HL-60/S4 treated with retinoic acid at 250 ng/mL for 4 days and 3 days (cell line): ENCODE results near the gene CHRDL2.
"Not testable (repeated sequence)": the region's sequence is repeated elsewhere in the genome, so short reads cannot be mapped to it uniquely, and the experiment has no call there.

Experiments
- in situ Hi-C: fragments of 300-500 bp; cut with MboI; formaldehyde crosslinking; loops from 2 replicates; pipeline ENCODE4 v1.7.0; 2022; ENCODE audit warnings: low sequenced_read_pairs

Gene CHRDL2, protein sequence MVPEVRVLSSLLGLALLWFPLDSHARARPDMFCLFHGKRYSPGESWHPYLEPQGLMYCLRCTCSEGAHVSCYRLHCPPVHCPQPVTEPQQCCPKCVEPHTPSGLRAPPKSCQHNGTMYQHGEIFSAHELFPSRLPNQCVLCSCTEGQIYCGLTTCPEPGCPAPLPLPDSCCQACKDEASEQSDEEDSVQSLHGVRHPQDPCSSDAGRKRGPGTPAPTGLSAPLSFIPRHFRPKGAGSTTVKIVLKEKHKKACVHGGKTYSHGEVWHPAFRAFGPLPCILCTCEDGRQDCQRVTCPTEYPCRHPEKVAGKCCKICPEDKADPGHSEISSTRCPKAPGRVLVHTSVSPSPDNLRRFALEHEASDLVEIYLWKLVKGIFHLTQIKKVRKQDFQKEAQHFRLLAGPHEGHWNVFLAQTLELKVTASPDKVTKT

DNA sequence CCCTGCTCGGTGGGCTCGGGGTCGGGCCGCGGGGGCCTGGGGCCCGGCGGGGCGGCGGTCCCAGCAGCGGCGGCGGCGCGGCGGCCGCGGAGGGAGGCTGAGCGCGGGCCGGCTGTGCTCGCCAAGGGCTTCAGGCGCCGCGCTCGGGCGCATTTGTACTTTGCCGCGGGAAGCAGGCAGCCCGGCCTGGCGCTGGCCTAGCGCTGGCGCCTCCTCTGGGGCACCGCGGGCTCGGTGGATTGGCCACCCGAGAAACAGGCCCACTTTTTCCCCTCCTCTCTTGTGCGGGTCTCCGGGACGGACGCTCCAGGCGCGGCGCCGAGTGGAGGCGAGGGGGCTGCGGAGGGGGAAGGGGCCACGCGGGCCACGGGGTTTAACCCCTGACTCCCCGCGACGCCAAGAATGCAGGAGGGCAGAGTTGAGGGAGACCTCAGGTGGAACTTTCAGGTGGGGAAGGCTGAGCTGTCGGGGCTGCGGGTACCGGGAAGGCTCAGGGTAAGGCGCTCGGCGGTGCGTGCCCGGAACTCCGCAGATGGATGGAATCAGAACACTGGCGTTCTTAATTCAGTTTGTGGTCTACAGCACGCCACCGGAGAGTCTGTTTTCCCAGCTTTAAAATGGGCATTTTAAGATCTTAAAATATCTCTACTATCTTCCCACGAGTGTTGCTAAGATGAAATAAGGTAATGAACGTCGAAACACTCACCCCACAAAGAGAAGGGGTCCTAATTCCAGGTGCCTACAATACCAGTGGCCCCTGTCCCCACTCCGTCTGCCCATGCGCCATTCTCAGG, at the start of gene CHRDL2:
TSS of gene CHRDL2 (minus strand) at position 126 of the 794 bp plus-strand sequence. CDS start 538 bp downstream, outside the sequence.
- in situ Hi-C loops = no loop called here

DNA sequence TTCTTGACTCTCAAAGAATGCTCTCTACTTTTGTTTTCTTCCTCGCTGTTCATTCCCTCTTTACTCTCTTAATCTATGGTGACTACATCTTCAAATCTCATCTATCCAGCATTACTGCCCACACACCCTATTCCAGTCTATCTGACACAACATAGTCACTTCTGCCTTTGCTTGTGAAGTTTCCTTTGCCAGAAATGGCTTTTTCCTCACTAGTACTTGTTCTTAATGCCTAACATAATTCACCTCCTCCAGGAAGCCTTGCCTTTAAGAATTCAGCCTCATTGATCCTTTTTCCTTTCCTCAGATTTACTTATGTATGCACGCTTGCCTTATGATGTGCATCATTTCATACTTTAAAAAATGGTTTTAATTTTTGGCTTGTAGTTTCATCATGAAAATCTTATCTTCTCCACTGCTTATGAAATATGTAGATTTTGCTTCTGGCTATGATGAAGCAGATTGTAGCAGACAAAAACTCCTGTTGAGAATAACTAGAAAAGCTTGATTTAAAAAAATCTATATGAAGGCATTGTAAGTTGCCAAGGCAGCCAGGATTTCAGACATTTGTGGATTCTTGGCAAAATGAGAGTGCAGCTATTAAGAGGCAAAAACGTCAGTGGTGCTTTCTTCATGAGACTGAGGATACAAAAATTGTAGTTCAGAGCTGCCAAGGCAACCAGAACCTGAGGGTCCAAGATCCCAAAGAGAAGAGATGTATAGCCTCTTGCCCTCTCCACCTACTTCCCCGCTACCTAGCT, 49.2 kb upstream of the CHRDL2 start:
- in situ Hi-C loops = no loop called here

DNA sequence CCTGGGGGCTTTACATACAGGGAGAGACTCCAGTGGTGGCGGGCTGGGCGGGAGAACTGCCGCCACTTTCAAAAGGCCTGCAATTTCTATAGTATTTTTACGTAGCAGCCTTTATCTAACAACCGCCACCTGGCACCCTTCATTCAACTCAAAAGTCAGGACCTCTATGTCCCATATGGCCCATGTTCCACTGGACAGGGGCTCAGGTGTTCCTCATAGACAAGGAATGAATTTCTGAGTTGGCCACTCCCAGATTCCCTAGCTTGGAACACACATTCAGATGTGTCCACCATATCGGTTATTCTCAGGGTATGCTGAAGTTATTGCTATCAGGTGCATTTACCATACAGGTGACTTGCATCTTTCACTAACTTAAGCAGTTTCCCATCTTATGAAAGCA, 47.4 kb upstream of the CHRDL2 start:
- in situ Hi-C loops = no loop called here

DNA sequence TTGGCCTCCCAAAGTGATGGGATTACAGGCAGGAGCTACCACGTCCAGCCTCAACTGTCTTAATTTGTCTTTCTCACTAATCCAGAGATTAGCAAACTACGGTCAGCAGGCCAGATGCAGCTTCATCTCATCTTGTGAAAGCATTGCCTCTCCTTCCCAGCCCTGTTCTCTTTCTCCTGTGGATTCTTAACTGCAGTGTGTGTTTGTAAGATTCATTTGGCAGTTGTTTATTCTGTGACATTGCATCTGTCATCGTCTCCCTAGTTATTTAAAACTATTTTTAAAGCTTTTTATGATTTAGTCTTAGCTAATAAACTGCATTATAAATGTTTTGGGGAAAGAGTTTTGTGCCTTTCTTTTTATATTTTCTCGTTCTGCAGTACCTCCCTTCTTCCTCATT, 46.7 kb upstream of the CHRDL2 start:
- in situ Hi-C loops = no loop called here

DNA sequence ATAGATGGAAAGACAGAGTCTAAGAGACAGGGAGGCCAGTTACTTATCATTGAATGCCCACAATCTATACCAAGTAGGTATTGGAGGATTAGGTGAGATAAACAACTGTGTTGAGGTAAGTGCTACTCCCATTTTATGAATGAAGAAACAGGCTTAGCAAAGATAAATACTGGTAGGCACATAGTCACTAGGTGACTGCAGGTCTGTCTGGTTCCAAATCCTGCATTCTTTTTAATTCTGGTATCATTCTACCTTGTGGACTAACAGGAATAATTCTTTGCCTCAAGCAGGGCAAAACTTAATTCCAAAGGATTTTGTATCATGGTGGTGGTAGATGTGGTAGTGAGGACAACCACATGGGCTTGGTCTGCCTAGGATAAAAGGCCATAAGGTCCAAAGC, 45.8 kb upstream of the CHRDL2 start:
- in situ Hi-C loops = no loop called here

DNA sequence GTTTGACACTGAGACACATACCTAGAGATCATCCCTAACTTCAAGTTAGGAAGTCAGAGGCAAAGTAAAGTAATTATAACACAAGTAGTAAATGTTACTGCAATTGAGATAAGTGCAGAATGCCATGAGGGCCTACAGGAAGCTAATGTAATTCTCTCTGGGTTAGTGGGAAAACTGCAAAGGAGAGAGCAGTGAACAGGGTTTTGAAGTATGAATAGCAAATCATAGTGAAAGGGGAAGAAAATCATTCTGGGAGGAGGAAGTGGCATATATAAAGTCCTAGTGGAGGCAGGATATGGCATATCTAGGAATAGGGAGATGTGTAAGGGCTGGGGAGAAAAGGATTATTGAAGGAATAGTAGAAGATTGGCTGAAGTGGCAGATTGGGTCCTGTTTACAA, 45.3 kb upstream of the CHRDL2 start:
- in situ Hi-C loops = no loop called here

DNA sequence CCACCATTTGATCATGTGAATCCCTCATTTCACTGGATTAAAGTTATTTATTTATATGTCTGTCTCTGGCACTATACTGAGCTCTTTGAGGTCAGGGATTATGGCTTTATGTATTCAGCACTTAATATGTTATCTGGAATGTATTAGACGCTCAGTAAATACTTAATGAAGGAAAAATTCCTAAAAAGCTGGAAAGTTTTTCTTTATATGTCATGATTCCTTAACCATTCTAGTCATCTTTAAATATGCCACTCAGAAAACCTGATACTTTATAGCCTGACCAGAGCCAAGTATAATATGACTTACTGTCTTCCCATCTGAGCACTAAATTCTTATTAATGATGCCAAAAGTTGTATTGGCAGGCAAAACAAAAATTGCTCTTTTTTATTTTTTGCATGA, 44.5 kb upstream of the CHRDL2 start:
- in situ Hi-C loops = no loop called here

DNA sequence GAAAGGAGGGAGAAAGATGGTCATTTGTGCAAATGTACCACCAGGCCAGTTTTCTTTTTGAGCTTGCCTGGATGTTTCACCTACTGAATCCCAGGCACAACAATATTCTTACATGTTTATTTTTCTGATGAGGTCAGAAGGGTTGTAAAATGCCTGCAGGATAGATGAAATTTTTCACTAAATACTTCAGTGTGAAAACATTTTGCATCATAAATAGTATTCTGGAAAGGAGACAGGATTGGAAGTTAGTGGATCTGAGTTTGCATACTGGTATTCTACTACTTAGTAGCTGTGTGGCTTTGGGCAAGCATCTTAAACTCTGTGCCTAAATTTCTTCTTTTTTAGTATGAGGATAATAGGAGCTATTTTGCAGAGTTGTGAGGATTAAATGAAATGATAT, 42.2 kb upstream of the CHRDL2 start:
- in situ Hi-C loops = no loop called here

DNA sequence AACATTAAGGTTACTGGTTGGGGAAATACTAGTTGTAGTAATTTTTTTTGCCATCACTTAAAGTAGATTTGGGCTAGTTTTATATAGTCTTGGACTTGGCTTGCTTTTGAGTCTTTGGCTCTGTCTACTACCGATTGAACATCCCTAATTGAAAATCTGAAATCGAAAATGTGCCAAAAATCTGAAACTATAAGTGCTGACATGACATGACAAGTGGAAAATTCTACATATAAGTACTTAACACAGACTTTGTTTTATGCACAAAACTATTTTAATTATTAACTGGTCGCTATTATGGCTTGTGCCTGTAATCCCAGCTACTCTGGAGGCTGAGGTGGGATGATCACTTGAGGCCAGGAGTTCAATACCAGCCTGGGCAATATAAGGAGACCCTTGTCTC, 39.9 kb upstream of the CHRDL2 start:
- in situ Hi-C loops = no loop called here

DNA sequence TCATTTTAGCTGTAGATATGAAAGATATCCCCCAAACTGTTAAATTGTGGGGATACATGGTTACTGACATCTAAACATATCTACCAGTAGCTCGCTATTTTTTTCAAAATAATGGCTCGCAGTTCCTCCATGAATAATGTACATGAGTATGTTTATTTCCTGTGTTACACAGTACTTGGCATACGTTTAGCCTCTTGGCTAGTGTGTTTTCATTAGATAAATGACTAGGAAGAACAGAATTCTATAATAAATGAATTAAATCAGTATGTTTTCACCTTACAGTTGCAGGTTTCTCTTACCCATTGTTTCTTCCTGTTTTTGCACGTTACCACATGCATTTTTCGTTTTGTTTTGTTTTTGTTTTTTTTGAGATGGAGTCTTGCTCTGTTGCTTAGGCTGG, 39.2 kb upstream of the CHRDL2 start:
- in situ Hi-C loops = no loop called here

DNA sequence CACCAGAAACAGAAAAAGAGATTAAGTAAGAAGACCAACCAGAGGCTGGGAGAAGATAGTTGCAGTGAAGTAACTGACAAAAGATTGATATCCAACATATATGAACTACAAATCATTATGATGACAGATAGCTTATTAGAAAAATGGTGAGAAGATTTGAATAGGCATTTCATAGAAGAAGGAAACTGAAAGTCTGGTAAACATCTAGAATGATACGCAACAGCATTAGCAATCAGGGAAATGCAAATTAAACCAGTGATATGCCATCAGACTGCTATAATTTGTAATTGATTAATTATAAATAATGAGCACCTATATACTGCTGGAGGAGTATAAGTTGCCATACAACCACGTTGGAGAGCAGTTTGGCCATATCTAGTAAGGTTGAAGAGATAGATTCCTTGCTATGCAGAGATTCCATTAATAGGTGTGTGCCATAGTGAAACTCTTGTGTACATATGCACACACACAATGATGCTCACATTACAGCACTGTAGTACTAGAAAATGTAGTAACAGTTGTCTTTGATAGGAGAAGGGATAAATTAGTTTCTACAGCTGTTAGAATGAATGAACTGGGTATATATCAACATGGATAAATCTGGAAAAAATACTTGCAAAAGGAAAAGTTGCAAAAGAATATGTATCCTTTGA, 38.0 kb upstream of the CHRDL2 start:
- in situ Hi-C loops = no loop called here

DNA sequence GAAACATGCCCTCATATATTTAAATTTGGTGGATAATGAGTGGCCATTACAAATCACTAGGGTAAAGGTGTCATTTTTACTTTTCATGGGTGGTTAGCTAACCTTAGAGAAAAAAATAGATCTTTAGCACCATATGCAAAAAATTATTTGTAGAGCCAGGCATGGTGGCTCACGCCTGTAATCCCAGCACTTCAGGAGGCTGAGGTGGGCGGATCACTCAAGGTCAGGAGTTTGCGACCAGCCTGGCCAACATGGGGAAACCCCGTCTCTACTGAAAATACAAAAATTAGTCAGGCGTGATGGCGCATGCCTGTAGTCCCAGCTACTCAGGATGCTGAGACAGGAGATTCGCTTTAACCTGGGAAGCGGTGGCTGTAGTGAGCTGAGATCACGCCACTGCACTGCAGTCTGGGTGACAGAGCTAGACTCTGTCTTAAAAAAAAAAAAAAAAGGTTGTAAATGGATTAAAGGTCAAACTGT, 37.0 kb upstream of the CHRDL2 start:
- in situ Hi-C loops = not testable (repeated sequence)

DNA sequence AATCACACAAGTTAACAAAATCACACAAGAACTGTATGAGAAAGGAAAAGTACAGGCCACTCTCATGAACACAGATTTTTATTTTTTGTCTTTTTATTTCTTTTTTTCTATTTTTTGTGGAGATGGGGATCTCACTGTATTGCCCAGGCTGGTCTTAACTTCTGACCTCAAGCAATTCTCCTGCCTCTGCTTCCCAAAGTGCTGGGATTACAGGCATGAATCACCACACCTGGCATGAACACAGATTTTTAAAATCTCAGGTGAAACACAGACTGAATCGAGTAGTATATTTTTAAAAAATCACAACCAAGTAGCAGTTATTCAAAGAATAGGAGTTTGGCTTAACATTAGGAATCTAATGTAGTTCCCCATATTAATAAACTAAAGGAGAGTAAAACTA, 35.7 kb upstream of the CHRDL2 start:
- in situ Hi-C loops = no loop called here

DNA sequence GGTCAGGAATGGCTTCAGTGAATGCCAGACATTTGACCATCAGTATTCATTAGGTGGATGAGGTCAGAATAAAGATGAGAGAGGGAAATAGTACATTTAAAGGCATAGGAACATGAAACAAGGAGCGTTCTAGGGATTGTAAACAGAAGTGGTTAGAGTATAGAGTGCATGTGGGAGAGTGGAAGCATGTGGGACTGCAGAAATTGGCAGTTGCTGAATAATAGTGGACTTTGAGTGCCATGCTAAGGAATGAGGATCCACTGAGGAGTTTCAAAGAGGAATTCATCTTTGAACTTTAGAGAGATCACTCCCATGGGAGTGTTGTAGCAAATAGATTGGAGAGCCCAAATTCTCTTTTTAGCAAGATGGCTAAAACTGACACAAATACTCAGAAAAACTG, 25.3 kb upstream of the CHRDL2 start:
- in situ Hi-C loops = no loop called here

DNA sequence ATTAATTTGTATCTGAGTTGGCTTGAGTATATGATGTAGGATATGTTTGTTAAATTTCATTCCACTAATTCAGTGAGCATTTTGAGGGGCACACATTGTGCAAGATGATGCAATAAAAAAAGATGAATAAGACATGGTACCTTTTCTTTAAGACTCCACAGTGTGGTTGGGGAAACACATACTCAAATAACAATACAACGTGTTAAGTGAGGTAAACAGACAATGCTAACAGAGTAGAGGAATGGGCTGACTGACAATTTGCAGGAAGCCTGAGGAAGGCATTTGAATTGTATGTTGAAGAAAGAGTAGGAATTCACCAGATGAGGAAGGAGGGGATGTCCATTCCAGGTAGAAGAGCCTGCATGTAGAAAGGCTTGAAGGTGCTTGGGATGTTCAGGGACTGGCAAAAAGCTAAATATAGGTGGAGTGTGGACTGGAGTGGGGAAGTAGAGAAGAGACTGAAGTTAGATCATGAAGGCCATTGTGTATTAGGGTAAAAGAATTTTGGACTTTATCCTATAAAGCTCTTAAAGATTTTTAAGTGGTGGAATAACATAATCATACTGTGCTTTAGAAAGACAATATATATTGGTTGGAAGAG, 24.3 kb upstream of the CHRDL2 start:
- in situ Hi-C loops = no loop called here

DNA sequence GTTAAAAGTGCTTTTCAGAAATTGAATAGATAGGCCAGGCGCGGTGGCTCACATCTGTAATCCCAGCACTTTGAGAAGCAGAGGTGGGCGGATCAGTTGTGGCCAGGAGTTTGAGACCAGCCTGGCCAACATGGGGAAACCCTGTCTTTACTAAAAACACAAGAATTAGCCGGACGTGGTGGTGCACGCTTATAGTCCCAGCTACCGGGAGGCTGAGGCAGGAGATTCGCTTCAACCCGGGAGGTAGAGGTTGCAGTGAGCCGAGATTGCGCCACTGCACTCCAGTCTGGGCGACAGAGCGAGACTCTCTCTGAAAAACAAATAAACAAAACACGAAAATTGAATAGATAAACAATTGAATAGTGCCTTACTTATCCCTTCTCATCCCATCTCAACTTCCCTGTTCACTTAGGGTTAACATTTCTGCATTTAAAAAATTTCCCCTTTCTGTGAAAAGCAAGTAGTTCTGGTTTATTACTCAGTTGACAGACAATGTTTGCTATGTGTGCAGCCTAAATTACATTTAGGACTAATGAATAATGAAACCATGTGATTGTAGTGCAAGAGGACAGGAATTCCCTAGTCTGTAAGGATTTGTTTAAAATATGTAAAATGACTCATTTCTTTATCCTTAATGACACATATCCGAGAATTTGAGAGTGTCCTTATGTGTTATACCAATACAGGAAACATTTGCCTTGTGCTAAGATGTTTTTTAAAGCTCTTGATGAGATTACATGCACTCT, 23.5 kb upstream of the CHRDL2 start:
- in situ Hi-C loops = no loop called here

DNA sequence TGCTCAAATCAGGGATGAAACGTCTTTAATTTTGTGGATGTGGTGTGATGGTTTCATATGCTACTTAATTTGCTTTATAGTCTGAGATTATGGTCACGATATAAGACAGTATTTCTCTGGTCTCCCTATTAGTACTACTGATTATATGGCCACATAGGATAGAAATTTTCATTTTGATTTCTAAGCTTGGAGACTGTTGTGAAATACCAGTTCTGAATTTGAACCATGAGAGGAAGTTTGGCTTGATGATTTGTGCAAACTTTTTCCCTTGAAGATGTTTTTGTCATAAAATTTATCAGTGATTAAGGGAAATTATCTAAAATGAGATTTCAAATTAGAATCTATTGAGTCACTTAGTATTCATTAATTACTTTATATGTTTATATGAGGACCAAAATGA, 20.1 kb upstream of the CHRDL2 start:
- in situ Hi-C loops = no loop called here

DNA sequence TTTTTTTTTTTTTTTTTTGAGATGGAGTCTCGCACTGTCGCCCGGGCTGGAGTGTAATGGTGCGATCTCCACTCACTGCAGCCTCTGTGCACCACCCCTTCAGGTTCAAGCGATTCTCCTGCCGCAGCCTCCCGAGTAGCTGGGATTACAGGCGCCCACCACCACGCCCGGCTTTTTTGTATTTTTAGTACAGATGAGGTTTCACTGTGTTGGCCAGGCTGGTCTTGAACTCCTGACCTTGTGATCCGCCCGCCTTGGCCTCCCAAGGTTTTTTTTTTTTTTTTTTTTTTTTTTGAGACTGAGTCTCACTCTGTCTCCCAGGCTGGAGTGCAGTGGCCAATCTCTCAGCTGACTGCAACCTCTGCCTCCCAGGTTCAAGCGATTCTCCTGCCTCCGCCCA, 19.4 kb upstream of the CHRDL2 start:
- in situ Hi-C loops = not testable (repeated sequence)

DNA sequence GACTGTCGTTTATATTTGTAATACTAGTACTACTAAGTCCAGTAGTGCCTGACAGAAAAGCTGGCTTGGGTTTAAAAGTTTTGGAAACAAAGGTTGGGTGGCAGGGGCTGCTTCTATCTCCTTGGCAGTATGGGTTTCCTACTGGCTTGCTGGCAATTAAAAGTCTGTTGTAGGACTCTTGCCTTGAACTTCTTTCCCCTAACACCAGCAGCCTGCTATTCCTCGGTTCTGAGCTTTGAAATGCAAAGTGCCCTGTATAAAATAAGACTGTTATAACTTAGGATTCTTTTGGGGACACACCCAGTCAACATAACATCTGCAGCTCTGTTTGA, 18.7 kb upstream of the CHRDL2 start:
- in situ Hi-C loops = no loop called here
